GM21529 (cell line): ENCODE results near the gene MARCO.
"Not testable (repeated sequence)": the region's sequence is repeated elsewhere in the genome, so short reads cannot be mapped to it uniquely, and the experiment has no call there.

Experiments used
- ATAC-seq: cut with Tn5 transposase; IDR thresholded peaks from one replicate; pipeline ENCODE4 v1.9.1; 2021; ENCODE audit not compliant: unreplicated experiment

MARCO gene

DNA sequence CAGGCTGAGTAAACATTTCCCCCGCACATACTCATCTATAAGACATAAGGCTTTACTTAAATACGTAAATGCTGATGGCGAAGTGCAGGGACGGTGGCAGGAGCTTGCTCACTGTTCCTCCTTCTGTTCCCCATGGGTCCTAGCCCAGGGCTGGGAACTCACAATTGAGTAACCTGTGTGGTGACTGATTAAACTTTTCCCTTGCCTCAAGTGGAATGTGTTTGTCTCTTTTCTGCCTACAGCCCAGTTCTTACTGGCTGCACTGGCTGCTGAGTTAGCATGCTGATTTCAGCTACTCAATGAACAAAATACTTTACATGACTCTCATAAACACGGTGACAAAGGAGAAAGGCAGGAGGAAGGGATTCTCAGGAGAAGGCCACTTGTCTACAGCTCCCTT, 87.3 kb downstream of the MARCO start:
- ATAC-seq: no peak

DNA sequence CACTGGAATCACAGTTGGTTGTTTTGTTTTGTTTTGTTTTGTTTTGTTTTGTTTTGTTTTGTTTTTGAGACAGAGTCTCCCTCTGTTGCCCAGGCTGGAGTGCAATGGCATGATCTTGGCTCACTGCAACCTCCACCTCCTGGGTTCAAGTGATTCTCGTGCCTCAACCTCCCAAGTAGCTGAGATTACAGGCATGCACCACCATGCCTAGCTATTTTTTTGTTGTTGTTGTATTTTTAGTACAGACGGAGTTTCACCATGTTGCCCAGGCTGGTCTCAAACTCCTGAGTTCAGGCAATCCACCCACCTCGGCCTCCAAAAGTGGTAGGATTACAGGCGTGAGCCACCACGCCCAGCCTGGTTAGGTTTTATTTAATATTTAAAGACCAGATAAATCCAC, 95.9 kb downstream of the MARCO start:
- not testable (repeated sequence) for ATAC-seq

DNA sequence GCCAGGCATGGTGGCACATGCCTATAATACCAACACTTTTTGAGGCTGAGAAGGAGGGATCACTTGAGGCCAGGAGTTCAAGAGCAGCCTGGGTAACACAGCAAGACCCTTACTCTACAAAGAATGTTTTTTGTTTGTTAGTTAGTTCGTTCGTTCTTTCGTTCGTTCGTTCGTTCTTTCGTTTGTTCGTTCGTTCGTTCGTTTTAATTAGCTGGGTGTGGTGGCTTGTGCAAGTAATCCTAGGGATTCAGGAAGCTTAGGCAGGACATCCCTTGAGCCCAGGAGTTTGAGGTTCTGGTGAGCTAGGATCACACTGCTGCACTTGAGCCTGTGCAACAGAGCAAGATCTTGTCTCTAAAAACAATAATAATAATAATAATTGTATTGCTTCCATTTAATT, 98.7 kb downstream of the MARCO start:
- ATAC-seq: no peak
